ENCODE measurements around the gene OLFM1. TPM values are rescaled to one million over a fixed set of nuclear protein-coding genes. Genes with fewer than 3 reads are reported as not detected.

Gene OLFM1
- total RNA-seq, 1 experiment from 2014 or later: 3.5 TPM

DNA sequence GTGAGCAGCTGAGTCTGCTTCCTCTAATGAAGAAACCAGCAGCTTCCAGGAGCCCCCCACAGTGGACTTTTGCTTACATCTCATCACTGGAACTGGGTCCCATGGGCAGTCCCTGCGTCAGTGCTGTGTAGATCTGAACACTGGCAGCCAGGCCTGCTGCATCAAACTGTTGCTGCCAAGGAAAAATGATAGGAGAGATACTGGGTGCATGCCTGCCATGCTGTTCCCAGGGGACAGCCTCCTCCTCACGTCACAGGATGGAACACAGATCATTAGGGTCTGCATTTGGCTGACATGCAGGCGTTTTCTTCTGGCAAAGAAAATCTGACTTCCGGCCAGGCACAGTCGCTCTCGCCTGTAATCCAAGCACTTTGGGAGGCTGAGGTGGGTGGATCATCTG, 67.9 kb downstream of the OLFM1 start:
- Histone ChIP-seq H3K9ac (ENCODE audit: low read length) (no peak overlapping the region), H3K4me1 (ENCODE audit: control insufficient read depth in 1 of 2, insufficient read depth in 2 of 2, low read length in 2 of 2) (peaks cover 4 to 15% of the 10 kb centered on the region in 2 experiments), H3K79me2 (ENCODE audit: insufficient read depth, low read length) (no peaks in the 10 kb centered on the region), H4K20me1 (ENCODE audit: insufficient read depth) (no peaks in the 10 kb centered on the region), H3K9me3 (ENCODE audit: control insufficient read depth in 1 of 2, insufficient read depth in 1 of 2, low read depth in 1 of 2, low read length in 2 of 2) (no peaks in the 10 kb centered on the region), H3K9me2 (ENCODE audit: insufficient read depth) (no peaks in the 10 kb centered on the region), H3K4me3 (replicated peaks in 1 of 2; ENCODE audit: low read depth in 1 of 2, low read length in 2 of 2) (no peak overlapping the region), H3K4me2 (ENCODE audit: low read length) (no peak overlapping the region), H3K27ac (ENCODE audit: low read depth, low read length) (no peak overlapping the region), H3K27me3 (ENCODE audit: insufficient read depth, low read length) (peaks cover 38% of the 10 kb centered on the region), H2AFZ (ENCODE audit: low read depth, low read length, poor library complexity, severe bottlenecking) (no peak overlapping the region), H3K36me3 (ENCODE audit: control insufficient read depth in 1 of 2, insufficient read depth in 2 of 2, low read length in 2 of 2) (no peaks in the 10 kb centered on the region)
- ATAC-seq (no peak), DNase-seq (ENCODE audit: low read depth, low spot score) (no peak)
- ChIA-PET RAD21 (ENCODE audit: low non-redundant PET in 1 of 2, low total read pairs in 2 of 2, uncharacterized antibody in 2 of 2, unreplicated experiment in 2 of 2) (no interaction called here), POLR2A (no interaction called here), CTCF (no interaction called here)
- intact Hi-C loops (cut with micrococcal nuclease): no loop called here
- TF ChIP-seq SIN3A (IDR thresholded peaks at IDR 0.05; ENCODE audit: low read depth) (no peak), POLR2A (IDR thresholded peaks at IDR 0.05; ENCODE audit: borderline replicate concordance, extremely low read depth, insufficient read depth, insufficient read length) (no peak), YY1 (IDR thresholded peaks at IDR 0.05; ENCODE audit: extremely low read depth, insufficient replicate concordance, low read depth, low read length) (no peak), EZH2 (IDR thresholded peaks at IDR 0.05) (no peak), FOSL1 (IDR thresholded peaks at IDR 0.05; ENCODE audit: low read depth) (no peak), SRF (IDR thresholded peaks at IDR 0.05; ENCODE audit: low read depth) (no peak), SP1 (IDR thresholded peaks at IDR 0.05; ENCODE audit: low read depth) (no peak), EZH2phosphoT487 (IDR thresholded peaks at IDR 0.05; ENCODE audit: borderline replicate concordance) (no peak), CBX3 (IDR thresholded peaks at IDR 0.05; ENCODE audit: low read depth) (no peak), TCF7L2 (IDR thresholded peaks at IDR 0.05; ENCODE audit: borderline replicate concordance, extremely low read depth, insufficient read depth, insufficient read length) (no peak), JUND (IDR thresholded peaks at IDR 0.05) (no peak), RAD21 (IDR thresholded peaks at IDR 0.05; ENCODE audit: low read depth) (no peak), CEBPB (IDR thresholded peaks at IDR 0.05; ENCODE audit: low read depth) (no peak), ZNF274 (IDR thresholded peaks at IDR 0.05; ENCODE audit: low read depth, low read length) (no peak)
- TF ChIP-seq, protein P1, sequence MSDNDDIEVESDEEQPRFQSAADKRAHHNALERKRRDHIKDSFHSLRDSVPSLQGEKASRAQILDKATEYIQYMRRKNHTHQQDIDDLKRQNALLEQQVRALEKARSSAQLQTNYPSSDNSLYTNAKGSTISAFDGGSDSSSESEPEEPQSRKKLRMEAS (IDR thresholded peaks at IDR 0.05): no peak
- TF ChIP-seq, protein P2, sequence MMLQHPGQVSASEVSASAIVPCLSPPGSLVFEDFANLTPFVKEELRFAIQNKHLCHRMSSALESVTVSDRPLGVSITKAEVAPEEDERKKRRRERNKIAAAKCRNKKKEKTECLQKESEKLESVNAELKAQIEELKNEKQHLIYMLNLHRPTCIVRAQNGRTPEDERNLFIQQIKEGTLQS (IDR thresholded peaks at IDR 0.05): no peak
- BruUV-seq (replicated peaks): no TSS peak
